HG03457 (cell line): ENCODE data around the gene AGPAT4.

Source experiments
- ATAC-seq: cut with Tn5 transposase; IDR thresholded peaks from one replicate; pipeline ENCODE4 v1.9.1; 2021; ENCODE audit warnings: moderate number of reproducible peaks; ENCODE audit not compliant: unreplicated experiment

The AGPAT4 gene

DNA sequence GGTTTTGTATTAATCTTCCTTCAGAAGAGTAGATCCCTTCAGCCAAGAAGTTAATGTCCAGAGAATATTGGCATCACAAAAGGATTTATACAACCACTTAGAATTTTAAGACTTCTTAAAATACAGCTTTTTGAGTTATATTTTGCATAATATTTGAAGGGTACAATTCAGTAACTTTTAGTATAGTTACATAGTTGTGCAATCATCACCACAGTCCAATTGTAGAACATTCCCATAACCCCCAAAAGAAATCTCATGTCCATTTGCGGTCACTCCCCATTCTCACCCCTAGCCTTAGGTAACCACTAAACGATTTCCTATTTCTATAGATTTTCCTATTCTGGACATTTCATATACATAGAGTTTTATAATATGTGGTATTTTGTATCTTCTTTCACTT is 155.9 kb downstream of the AGPAT4 start:
- ATAC-seq = no peak

GRCh38 chr6:161117308-161117707 is 156.6 kb downstream of the AGPAT4 start:
- ATAC-seq = no peak

GRCh38 chr6:161116554-161116953 is 157.3 kb downstream of the AGPAT4 start:
- no peak for ATAC-seq

DNA sequence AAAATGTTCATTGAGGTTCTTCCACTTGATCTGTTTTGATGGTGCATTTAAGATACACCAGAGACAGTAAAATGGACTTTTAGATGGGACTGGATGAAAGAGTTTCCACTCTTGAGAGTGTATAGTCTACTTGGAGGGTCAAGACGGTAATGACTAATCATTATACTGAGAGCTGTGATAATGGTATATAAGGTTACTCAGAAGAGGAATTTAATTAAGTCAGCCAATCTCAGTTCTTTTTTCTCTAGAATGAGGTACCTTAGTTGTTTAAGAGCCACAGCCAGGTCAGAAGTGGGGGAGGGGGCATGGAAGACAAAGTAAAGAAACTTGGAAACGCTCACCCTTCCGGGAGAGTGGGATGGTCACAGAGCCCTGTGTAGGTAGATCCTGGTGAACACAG is 158.4 kb downstream of the AGPAT4 start:
- no peak for ATAC-seq

GRCh38 chr6:161111261-161111660 is 162.6 kb downstream of the AGPAT4 start:
- no peak for ATAC-seq

DNA sequence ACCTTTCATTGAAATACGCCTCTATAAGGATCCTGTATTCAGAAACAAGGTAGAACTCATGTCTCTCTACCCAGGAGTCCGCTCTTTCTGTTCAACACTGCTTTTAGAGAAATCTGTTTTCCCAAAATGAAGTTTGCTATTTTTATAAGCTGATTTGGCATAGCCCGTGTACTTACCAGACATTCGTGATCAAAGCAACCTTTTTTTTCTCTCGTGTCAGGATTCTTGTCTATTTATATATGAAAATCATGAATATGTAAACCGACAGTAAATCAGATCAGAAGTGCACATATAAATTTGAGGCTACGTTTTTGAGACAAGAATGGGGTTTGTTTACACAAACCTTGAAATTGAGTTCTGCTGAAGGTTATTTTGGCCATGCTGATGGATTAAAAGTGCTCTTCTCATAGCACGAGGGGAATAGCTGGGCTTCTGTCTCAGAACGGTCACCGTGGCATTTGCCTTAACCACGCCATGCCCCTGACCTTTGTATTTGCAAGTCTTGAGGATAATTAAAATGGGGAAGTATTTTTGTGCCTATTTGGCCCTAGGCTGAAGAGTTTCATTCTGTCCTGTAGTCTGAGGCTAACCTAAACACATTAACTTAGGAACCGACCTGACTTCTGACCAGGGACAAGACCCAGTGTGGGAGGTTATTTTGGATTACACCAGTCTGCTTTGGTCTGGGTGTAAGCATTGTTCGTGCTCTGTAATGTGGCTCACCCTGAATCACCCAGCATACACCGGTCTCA is 163.7 kb downstream of the AGPAT4 start:
- ATAC-seq = no peak

DNA sequence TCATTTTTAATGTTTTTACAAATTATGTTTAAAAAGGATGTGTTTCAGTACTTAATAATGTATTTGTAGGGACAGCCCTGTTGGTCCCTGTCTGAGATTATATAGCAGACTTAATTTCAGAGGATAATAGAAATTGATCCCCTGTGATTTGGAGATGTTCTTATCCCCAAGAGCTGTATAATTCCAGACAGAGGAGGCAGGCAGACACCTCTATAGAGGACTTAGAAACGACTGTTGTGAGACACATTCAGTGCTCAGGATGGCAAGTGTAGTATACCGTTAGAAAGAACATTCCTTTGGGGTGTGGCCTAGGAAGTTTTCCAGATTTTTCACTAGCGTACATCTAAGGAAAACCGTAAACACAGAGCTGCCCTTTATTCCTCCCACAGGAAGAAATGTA is 164.5 kb downstream of the AGPAT4 start:
- no peak for ATAC-seq

- no peak for ATAC-seq
Measured at GRCh38 chr6:161108916-161109315, 164.9 kb downstream of the AGPAT4 start.

GRCh38 chr6:161107779-161108730 is 165.8 kb downstream of the AGPAT4 start:
- no peak for ATAC-seq

DNA sequence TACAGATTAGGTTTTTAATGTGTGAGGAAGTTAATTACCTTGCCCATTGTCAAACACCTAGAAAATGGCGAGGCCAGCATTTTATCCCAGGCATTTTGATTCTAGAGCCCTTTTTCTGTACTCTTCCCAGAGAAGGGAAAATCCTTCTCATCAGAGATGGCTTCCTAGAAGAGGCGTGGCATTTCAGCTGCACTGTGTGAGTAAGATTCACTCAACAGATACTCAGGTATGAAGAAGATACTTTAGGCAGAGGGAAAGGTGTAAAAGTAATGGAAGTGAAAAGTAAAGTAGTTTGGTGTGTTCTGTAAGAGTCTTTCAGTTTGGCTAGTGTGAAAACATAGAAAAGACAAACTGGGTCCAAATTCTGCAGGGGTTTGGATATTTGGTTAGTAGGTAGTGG is 168.5 kb downstream of the AGPAT4 start:
- ATAC-seq = no peak

GRCh38 chr6:161104966-161105365 is 168.9 kb downstream of the AGPAT4 start:
- ATAC-seq = no peak

GRCh38 chr6:161103475-161103874 is 170.4 kb downstream of the AGPAT4 start:
- no peak for ATAC-seq

DNA sequence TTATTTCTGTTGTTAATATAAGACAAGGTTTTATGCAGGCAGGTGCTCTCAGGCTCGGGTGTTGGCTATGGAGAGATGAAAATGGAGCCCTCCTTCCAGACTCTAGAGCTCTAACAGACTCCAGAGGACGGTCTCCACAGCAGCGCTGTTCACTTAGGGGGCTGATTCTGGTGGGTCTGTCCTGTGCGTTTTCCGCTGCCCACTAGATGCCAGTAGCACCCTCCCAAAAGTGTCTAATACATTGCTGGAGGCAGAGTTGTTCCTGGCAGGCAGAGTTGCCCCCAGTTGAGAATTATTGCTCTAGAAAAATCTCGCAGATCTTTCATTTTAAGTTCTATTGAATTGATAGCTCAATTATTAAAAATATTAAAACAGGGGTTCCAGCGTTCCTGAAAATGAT is 172.3 kb downstream of the AGPAT4 start:
- no peak for ATAC-seq

- ATAC-seq = no peak
Measured at GRCh38 chr6:161100072-161100471, 173.8 kb downstream of the AGPAT4 start.

DNA sequence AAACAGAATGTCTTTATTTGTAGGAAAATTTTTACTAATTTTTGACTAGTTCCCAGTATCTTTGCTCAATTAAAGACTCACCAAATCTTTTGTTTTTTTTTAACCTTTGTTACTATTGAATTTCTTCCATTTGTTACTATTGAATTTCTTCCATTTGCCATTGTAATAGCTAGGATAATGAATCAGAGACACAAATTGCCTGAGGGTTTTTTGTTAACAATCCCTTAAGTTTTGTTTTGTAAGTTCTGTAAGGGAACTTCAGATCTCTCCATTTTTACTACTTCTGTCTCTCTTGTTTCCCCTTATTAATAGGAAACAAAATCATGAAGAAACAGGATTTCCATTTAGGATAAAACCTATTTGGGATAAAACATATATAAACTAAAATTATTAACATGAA is 177.9 kb downstream of the AGPAT4 start:
- ATAC-seq = no peak

- ATAC-seq = no peak
Measured at GRCh38 chr6:161094955-161095354, 178.9 kb downstream of the AGPAT4 start.

GRCh38 chr6:161091972-161092701 is 181.7 kb downstream of the AGPAT4 start:
- no peak for ATAC-seq

DNA sequence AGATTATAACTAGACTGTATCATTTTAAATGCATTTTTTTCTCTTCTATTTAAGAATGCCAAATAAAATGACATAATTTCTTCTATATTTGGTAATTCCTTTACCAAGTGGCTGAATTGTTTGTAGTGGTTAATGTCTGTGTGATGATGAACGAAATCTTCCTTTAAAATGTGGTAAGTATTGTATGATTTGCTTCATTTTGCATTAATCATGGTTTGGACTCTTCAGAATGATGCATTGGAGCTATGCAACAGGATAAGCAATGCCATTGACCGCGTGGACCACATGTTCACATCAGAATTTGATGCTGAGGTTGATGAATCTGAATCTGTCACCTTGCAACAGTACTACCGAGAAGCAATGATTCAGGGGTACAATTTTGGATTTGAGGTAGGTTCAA is 182.7 kb downstream of the AGPAT4 start:
- no peak for ATAC-seq

- ATAC-seq = no peak
Measured at GRCh38 chr6:161088676-161089328, 185.1 kb downstream of the AGPAT4 start.

- no peak for ATAC-seq
Measured at GRCh38 chr6:161085246-161085645, 188.6 kb downstream of the AGPAT4 start.

DNA sequence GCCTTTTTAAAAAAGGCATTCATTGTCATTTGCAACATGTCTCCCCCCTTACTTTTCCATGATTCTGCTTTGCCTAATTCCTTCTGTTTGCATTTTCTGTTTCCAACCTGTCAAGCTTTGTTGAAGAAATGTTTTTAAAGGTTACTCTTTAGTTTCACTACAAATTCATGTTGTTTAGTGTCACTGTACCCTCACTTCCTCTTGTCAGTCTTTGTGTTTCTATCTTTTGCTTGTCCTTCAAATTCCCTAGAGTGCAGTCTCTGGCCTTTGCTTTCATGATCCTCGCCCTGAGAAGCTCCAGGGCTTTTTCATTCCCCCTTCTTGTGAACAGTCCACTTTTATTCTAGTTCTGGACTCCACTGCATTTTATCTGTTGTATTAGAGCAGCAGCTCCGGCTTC is 191.6 kb downstream of the AGPAT4 start:
- ATAC-seq = no peak
